NCI-H1694 treated with DMSO at 0.1 percent for 48 hours (cell line): ENCODE data around the gene SPRED2.

ENCODE experiments used
- DNase-seq: peaks from one replicate; lab custom pipeline; 2025; lab: John Stamatoyannopoulos, UW

The SPRED2 gene

GRCh38 chr2:65366595-65367125 is 65.7 kb downstream of the SPRED2 start:
- peak; percentile 42 for DNase-seq

DNA sequence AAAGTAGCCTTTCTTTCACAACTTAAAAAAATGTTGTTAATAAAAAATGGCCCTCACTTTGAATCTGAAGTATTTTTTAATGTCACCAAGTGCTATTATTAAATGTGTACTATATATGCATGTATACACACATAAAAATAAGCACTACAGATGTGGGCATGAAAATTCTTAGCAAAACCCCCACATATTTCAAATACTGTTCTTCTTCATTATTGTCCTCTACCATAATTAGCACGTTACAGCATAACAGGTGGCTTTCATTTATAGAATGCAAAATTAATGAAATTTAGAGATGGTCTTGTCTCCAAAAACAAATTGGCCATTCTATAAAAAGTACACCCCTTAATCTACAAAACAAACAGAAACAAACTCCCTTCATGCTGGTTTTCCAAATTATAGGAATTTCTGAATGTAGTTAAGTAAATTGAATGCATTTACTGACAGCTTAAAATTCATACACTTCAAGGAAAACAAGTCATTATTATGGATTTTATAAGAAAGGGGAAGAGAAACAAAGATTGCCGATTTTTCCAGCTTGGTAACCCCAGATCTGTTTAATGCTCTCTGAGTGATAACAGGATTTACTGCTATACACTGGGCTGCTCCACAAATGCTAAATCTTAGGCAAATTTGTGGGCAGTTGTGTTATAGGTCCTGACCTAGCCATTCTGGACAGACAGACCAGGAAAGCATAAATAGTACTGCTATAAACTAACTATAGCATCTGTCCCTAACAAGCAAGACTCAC is 67.2 kb downstream of the SPRED2 start:
- no peak for DNase-seq

DNA sequence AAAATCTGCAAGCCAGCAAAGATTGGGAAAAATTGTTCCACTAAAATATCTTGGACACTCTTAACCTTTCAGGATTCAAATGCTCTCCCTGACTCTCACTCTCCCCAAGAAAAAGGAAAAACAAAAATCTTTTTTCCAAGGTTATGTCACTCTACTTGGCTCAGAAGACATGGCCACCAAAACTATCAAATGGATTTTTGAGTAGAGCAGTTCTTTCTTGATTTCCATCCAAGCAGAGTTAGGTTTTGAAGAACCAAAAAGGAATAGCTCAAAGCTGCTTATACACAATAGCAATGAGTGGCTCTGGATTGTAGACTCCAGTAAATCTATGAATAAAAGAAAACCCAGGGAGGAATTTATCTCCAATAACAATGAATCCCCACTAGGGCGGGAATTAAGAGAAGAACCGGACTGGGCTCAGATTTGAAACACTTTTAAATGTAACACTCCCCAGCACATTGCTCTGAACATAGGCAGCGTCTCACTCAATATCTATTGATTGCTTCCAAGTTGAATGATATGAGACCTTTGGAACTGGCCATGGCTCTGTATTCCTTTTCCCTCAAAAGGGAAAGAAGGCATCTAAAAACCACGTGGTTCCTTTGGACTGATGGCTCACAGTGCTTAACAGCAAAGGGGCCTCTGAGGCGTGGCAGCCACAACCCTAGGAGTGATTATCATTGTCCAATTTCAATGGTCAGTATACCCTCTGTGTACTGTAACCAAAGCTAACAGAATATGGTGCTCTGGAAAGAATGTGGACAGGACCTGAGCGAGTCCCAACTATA is 68.3 kb downstream of the SPRED2 start:
- no peak for DNase-seq

DNA sequence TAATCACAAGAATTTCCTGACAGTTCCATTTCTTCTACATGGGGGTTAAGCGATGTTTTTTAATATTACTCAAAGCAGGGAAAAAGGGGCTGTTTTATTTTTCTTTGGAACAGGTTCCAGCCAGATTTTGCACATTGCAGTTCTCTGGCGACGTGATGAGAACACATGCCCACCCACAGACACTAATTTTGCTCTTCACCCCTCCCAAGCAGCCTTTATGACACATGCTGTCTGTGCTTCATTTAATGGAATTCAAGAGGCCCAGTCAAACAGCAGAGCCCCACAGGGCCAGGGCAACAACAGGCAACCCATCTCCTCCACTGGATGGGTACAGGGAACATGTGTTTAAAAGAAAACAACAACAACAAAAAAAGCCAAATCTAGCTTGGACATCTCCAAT is 70.8 kb downstream of the SPRED2 start:
- no peak for DNase-seq

- DNase-seq, result no peak
Measured at GRCh38 chr2:65360441-65360840, 72.0 kb downstream of the SPRED2 start.

- no peak for DNase-seq
Measured at GRCh38 chr2:65358678-65359400, 73.6 kb downstream of the SPRED2 start.

GRCh38 chr2:65357959-65358294 is 74.5 kb downstream of the SPRED2 start:
- DNase-seq, result no peak

GRCh38 chr2:65357095-65357958 is 75.1 kb downstream of the SPRED2 start:
- DNase-seq, result no peak

GRCh38 chr2:65355186-65355831 is 77.1 kb downstream of the SPRED2 start:
- no peak for DNase-seq

- DNase-seq, result no peak
Measured at GRCh38 chr2:65354773-65355172, 77.6 kb downstream of the SPRED2 start.

DNA sequence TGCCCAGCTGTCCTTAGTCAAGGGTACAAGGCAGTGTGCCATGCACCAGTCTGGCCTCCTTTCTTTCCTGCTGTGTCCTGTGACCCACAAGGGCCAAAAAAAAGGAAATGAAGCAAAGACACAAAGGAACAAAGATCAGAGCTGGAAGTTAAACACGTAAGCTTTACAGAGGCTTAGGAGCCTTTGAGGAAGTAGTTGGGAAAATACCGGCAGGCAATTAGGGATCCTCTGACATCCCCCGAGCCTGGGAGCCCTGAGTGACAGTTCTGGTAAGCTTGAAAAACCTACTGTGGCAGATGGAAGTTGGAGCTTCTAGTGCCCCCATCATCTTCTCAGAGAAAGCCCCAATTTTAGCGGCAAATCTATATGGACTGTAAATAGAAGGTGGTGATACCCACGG is 78.5 kb downstream of the SPRED2 start:
- no peak for DNase-seq

- no peak for DNase-seq
Measured at GRCh38 chr2:65353046-65353445, 79.4 kb downstream of the SPRED2 start.

DNA sequence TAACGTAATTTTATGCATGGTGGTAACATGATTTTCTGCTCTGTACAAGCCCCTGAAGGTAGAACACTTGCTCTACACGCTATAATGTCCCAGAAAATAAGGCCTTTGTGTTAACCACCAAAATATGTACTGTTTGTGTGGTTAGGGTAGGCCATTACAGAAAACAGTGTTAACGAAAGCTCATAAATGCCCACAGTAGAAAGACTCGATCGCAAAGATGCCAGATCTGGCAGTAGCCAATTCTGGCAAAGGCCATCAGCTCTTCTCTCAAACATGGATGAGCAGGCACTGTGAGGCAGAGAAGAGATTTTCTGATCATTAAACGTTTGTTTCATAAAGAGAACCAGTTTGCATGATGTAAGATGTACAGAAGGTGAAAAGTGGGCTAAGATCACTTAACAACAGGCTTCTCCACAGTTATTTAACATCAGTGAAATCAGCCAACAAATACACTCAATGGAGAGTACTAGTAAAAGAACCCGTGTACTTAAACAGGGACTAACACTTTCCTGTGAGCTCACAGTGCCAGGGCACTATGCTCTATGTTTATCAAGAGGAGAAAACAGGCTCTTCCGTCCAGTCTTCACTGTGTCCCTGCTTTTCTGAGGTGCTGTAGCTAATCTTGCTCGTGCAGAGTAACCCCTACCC is 80.3 kb downstream of the SPRED2 start:
- DNase-seq, result no peak

GRCh38 chr2:65351234-65351947 is 81.0 kb downstream of the SPRED2 start:
- DNase-seq, result no peak

DNA sequence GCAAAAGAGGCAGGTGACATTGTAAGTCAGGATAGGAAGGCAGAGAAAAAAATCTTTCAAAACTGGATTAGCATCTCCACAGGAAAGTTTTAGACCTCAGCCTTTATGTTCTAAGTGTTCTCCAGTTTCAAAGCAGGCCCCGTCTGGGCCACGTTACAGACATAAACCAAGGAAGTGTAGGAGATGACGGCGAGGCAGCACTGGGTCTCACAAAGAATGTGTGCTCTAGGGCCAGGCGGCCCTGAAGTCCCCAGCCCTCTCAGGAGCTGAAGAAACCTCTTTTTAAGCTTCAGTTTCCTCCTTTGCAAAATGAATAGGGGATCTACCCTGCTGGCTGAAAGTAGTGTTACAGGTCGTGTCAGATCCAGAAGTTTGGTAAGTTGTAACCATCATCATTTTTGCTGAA is 81.7 kb downstream of the SPRED2 start:
- DNase-seq, result no peak

GRCh38 chr2:65349863-65350262 is 82.5 kb downstream of the SPRED2 start:
- peak; percentile 24 for DNase-seq

GRCh38 chr2:65347913-65348312 is 84.5 kb downstream of the SPRED2 start:
- no peak for DNase-seq

DNA sequence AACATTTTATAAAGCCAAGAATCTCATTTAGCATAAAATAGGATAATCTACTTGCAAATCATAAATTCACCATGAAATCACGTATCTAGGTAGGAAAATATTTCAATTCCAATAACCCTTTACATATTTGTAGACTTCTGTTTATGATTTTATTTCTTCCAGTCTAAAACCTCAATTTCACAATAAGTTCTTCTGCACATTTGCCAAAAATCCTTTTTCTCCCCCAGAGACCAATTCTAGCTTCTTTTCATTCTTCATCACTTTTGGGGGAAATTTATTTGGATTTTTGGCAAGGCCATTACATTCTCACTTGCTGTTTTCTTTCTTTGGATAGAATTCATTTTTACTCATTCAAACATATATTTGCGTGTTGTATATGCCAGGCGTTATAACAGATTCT is 86.8 kb downstream of the SPRED2 start:
- DNase-seq, result no peak

- DNase-seq, result no peak
Measured at GRCh38 chr2:65344689-65345088, 87.7 kb downstream of the SPRED2 start.

- DNase-seq, result no peak
Measured at GRCh38 chr2:65344182-65344581, 88.2 kb downstream of the SPRED2 start.
